ENCODE measurements around the gene NPC1.
"Not testable (repeated sequence)": the region's sequence is repeated elsewhere in the genome, so short reads cannot be mapped to it uniquely, and the experiment has no call there.

Gene NPC1

GRCh38 chr18:23609390-23610023 lies 23.2 kb upstream of the NPC1 start:
- DNase-seq (ENCODE audit: low read depth), result no peak

GRCh38 chr18:23608211-23608610 lies 21.9 kb upstream of the NPC1 start:
- DNase-seq (ENCODE audit: low read depth), result no peak

- DNase-seq (ENCODE audit: low read depth), result no peak
Observed at GRCh38 chr18:23605941-23606340, 19.6 kb upstream of the NPC1 start.

GRCh38 chr18:23599809-23600208 lies 13.5 kb upstream of the NPC1 start:
- DNase-seq (ENCODE audit: low read depth), result no peak

GRCh38 chr18:23596183-23596582 lies 9.9 kb upstream of the NPC1 start:
- no peak for DNase-seq (ENCODE audit: low read depth)

GRCh38 chr18:23595591-23595990 lies 9.3 kb upstream of the NPC1 start:
- no peak for DNase-seq (ENCODE audit: low read depth)

- no peak for DNase-seq (ENCODE audit: low read depth)
Observed at GRCh38 chr18:23593720-23594119, 7.4 kb upstream of the NPC1 start.

GRCh38 chr18:23592911-23593310 lies 6.6 kb upstream of the NPC1 start:
- DNase-seq (ENCODE audit: low read depth), result no peak

- no peak for DNase-seq (ENCODE audit: low read depth)
Observed at GRCh38 chr18:23591011-23591410, 4.7 kb upstream of the NPC1 start.

- DNase-seq (ENCODE audit: low read depth), result no peak
Observed at GRCh38 chr18:23588836-23589560, 2.7 kb upstream of the NPC1 start.

- no peak for DNase-seq (ENCODE audit: low read depth)
Observed at GRCh38 chr18:23587220-23587642, 925 bp upstream of the NPC1 start.

GRCh38 chr18:23585897-23586248 lies 433 bp downstream of the NPC1 start:
- no peak for DNase-seq (ENCODE audit: low read depth)

- DNase-seq (ENCODE audit: low read depth), result no peak
Observed at GRCh38 chr18:23585007-23585871, 1.1 kb downstream of the NPC1 start.

- DNase-seq (ENCODE audit: low read depth), result no peak
Observed at GRCh38 chr18:23584019-23584983, 2.0 kb downstream of the NPC1 start.

- no peak for DNase-seq (ENCODE audit: low read depth)
Observed at GRCh38 chr18:23583071-23583865, 3.0 kb downstream of the NPC1 start.

- no peak for DNase-seq (ENCODE audit: low read depth)
Observed at GRCh38 chr18:23580677-23581367, 5.5 kb downstream of the NPC1 start.

GRCh38 chr18:23578891-23579653 lies 7.2 kb downstream of the NPC1 start:
- no peak for DNase-seq (ENCODE audit: low read depth)

- DNase-seq (ENCODE audit: low read depth), result no peak
Observed at GRCh38 chr18:23578067-23578701, 8.1 kb downstream of the NPC1 start.

GRCh38 chr18:23577521-23577920 lies 8.8 kb downstream of the NPC1 start:
- DNase-seq (ENCODE audit: low read depth), result not testable (repeated sequence)

Measured in activated T-cell treated with anti-CD3 and anti-CD28 coated beads for 1 hour (primary cell).